Loucy (cell line): Measurements from ENCODE around the gene PCAT6.

Experiments
- H2AFZ ChIP-seq: fragments of 200-600 bp; sonication (generic); 2 replicates; pipeline ENCODE4 v1.6.0; 2016; ENCODE audit warnings: antibody characterized with exemption, mild to moderate bottlenecking, low read length, moderate library complexity
- H3F3A ChIP-seq: fragments of 200-600 bp; 2 replicates; pipeline ENCODE4 v1.6.0; 2016; ENCODE audit warnings: antibody characterized with exemption, low read depth, mild to moderate bottlenecking
- H3K27me3 ChIP-seq: fragments of 200-600 bp; sonication (generic); 2 replicates; pipeline ENCODE4 v1.6.1; 2014; ENCODE audit warnings: low read length, mild to moderate bottlenecking; ENCODE audit not compliant: insufficient read depth, poor library complexity, severe bottlenecking
- H3K36me3 ChIP-seq: fragments of 200-600 bp; sonication (generic); 2 replicates; pipeline ENCODE4 v1.6.1; 2016; ENCODE audit warnings: low read length; ENCODE audit not compliant: insufficient read depth
- H3K4me1 ChIP-seq: fragments of 200-600 bp; sonication (generic); 2 replicates; pipeline ENCODE4 v1.5.1; 2014; ENCODE audit warnings: low read length, mild to moderate bottlenecking; ENCODE audit not compliant: insufficient read depth, poor library complexity, severe bottlenecking
- H3K4me2 ChIP-seq: fragments of 200-600 bp; sonication (generic); 2 replicates; pipeline ENCODE4 v1.6.0; 2014; ENCODE audit warnings: antibody characterized with exemption, low read length, low read depth, mild to moderate bottlenecking; ENCODE audit not compliant: poor library complexity, severe bottlenecking
- H3K4me3 ChIP-seq: fragments of 200-600 bp; sonication (generic); 2 replicates; pipeline ENCODE4 v1.5.1; 2014; ENCODE audit warnings: low read length, mild to moderate bottlenecking, mixed read lengths; ENCODE audit not compliant: poor library complexity, severe bottlenecking
- H3K79me2 ChIP-seq: fragments of 200-600 bp; sonication (generic); 2 replicates; pipeline ENCODE4 v1.6.1; 2014; ENCODE audit warnings: low read length; ENCODE audit not compliant: insufficient read depth
- H3K9ac ChIP-seq: fragments of 200-600 bp; sonication (generic); 2 replicates; pipeline ENCODE4 v1.6.0; 2014; ENCODE audit warnings: mild to moderate bottlenecking, low read depth, low read length, moderate library complexity; ENCODE audit not compliant: poor library complexity, severe bottlenecking
- H3K9me2 ChIP-seq: fragments of 200-600 bp; sonication (generic); replicated peaks from 2 replicates; pipeline ENCODE4 v1.6.1; 2016; ENCODE audit warnings: low read depth, low read length, mixed read lengths
- H3K9me3 ChIP-seq: fragments of 200-600 bp; sonication (generic); 2 replicates; pipeline ENCODE4 v1.6.1; 2014; ENCODE audit warnings: mild to moderate bottlenecking, antibody characterized with exemption, low read length, low read depth; ENCODE audit not compliant: insufficient read depth
- H4K20me1 ChIP-seq: fragments of 200-600 bp; sonication (generic); 2 replicates; pipeline ENCODE4 v1.6.0; 2014; ENCODE audit warnings: antibody characterized with exemption, low read length, mild to moderate bottlenecking; ENCODE audit not compliant: insufficient read depth, poor library complexity, severe bottlenecking
- CTCF ChIP-seq: fragments of 200-600 bp; sonication (generic); conservative IDR thresholded peaks from 2 replicates; pipeline ENCODE4 v1.5.1; 2014; ENCODE audit warnings: mild to moderate bottlenecking, antibody characterized with exemption, low read length
- EZH2phosphoT487 ChIP-seq: fragments of 200-600 bp; IDR thresholded peaks from 2 replicates; pipeline ENCODE4 v1.6.1; 2018; ENCODE audit warnings: antibody characterized with exemption, mild to moderate bottlenecking, moderate library complexity, borderline replicate concordance

Gene PCAT6

GRCh38 chr1:202834771-202835547 is 24.2 kb downstream of the PCAT6 start:
- peaks cover 40% of the 10 kb centered on the region for H3K4me1 ChIP-seq

GRCh38 chr1:202835548-202836072 is 24.9 kb downstream of the PCAT6 start:
- H3F3A ChIP-seq: no peaks in the 10 kb centered on the region
- no peak overlapping the region for H2AFZ ChIP-seq
- no peaks in the 10 kb centered on the region for H3K36me3 ChIP-seq
- H3K4me2 ChIP-seq: peak overlapping the region; percentile 81
- no peaks in the 10 kb centered on the region for H3K79me2 ChIP-seq
- H3K9me2 ChIP-seq: no peaks in the 10 kb centered on the region
- H3K4me3 ChIP-seq: peak overlapping the region; percentile 55
- no peaks in the 10 kb centered on the region for H3K9me3 ChIP-seq
- peaks cover 40% of the 10 kb centered on the region for H3K4me1 ChIP-seq
- no peaks in the 10 kb centered on the region for H4K20me1 ChIP-seq
- no peak for TF ChIP-seq EZH2phosphoT487
- no peak for TF ChIP-seq CTCF
- no peaks in the 10 kb centered on the region for H3K27me3 ChIP-seq
- peak overlapping the region; percentile 43 for H3K9ac ChIP-seq

More at GRCh38 chr1:202834771-202835547, 24.2 kb downstream of the PCAT6 start:
- TF ChIP-seq EZH2phosphoT487: no peak
- TF ChIP-seq CTCF: no peak
- Histone ChIP-seq H3K79me2 (no peaks in the 10 kb centered on the region), H3K9me2 (no peaks in the 10 kb centered on the region), H3K36me3 (no peaks in the 10 kb centered on the region), H3K4me2 (peak overlapping the region; percentile 81), H3K9ac (no peak overlapping the region), H3K27me3 (no peaks in the 10 kb centered on the region), H4K20me1 (no peaks in the 10 kb centered on the region), H3F3A (no peaks in the 10 kb centered on the region), H3K9me3 (no peaks in the 10 kb centered on the region), H3K4me3 (peak overlapping the region; percentile 47), H2AFZ (no peak overlapping the region)

GRCh38 chr1:202836623-202837403 is 26.1 kb downstream of the PCAT6 start:
- Histone ChIP-seq H3F3A (no peaks in the 10 kb centered on the region), H2AFZ (no peak overlapping the region), H3K4me3 (no peak overlapping the region), H3K9me3 (no peaks in the 10 kb centered on the region), H3K9me2 (no peaks in the 10 kb centered on the region), H3K27me3 (no peaks in the 10 kb centered on the region), H3K4me2 (peak overlapping the region; percentile 81), H4K20me1 (no peaks in the 10 kb centered on the region), H3K9ac (peak overlapping the region; percentile 43), H3K4me1 (peaks cover 40% of the 10 kb centered on the region), H3K79me2 (no peaks in the 10 kb centered on the region), H3K36me3 (no peaks in the 10 kb centered on the region)
- TF ChIP-seq EZH2phosphoT487: no peak
- no peak for TF ChIP-seq CTCF
